ENCODE measurements around the gene ARF1. TPM values are rescaled to one million over a fixed set of nuclear protein-coding genes. Genes with fewer than 3 reads are reported as not detected.

ARF1 gene
- total RNA-seq, 1 donor from 2014 or later: 339 TPM

DNA sequence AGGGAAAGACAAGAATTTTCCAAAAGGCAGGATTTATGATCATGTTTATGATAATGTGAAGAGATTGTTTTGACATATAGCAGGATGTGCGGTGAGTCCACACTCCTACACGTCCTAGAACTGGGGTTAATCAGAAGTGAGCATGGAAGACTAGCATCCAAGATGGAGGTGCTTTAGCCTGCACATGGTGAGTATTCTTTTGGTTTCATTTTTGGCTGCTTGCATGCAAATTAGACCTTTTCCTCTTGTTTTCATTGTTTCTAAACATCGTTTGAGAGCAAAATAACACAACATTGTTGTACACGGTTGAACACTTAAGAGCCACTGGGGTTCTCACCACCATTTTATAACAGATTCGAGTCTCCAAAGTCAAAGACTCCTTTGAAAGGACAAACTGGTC, 42.7 kb downstream of the ARF1 start:
- Mint-ChIP-seq H3K4me3 (ENCODE audit: unreplicated experiment) (no peak overlapping the region), H3K36me3 (ENCODE audit: low read depth) (no peaks in the 10 kb centered on the region), H3K4me1 (ENCODE audit: low read depth) (peaks cover 7% of the 10 kb centered on the region), H3K27me3 (ENCODE audit: low read depth) (peaks cover 14% of the 10 kb centered on the region), H3K9me3 (ENCODE audit: low read depth) (no peaks in the 10 kb centered on the region), H3K27ac (ENCODE audit: unreplicated experiment) (no peak overlapping the region)
- TF ChIP-seq, protein P1, sequence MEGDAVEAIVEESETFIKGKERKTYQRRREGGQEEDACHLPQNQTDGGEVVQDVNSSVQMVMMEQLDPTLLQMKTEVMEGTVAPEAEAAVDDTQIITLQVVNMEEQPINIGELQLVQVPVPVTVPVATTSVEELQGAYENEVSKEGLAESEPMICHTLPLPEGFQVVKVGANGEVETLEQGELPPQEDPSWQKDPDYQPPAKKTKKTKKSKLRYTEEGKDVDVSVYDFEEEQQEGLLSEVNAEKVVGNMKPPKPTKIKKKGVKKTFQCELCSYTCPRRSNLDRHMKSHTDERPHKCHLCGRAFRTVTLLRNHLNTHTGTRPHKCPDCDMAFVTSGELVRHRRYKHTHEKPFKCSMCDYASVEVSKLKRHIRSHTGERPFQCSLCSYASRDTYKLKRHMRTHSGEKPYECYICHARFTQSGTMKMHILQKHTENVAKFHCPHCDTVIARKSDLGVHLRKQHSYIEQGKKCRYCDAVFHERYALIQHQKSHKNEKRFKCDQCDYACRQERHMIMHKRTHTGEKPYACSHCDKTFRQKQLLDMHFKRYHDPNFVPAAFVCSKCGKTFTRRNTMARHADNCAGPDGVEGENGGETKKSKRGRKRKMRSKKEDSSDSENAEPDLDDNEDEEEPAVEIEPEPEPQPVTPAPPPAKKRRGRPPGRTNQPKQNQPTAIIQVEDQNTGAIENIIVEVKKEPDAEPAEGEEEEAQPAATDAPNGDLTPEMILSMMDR (IDR thresholded peaks at IDR 0.05): no peak
- DNase-seq (ENCODE audit: low spot score): no peak

DNA sequence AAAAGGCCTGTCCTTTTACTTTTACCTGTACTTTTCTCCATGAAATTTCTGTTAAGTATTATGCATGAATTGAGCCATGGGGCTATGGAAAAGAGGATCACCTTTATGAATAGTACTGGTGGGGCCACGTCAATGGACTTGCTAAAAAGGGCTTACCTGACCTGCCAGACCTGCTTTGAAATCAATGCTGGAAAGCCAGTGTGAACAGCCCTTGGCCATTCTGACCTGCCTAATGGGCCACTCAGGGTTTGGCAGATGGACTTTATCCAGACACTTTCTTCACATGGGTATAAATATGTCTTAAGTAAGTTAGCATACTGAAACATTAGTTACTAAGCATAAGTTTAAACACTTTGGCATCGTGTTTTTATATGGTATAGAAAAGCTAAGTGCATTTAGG, 49.3 kb downstream of the ARF1 start:
- TF ChIP-seq, protein P1 (IDR thresholded peaks at IDR 0.05): no peak
- H3K4me3 Mint-ChIP-seq (ENCODE audit: unreplicated experiment): no peak overlapping the region
- H3K27me3 Mint-ChIP-seq (ENCODE audit: low read depth): peaks cover 23% of the 10 kb centered on the region
- no peak for DNase-seq (ENCODE audit: low spot score)
- no peaks in the 10 kb centered on the region for H3K9me3 Mint-ChIP-seq (ENCODE audit: low read depth)
- no peaks in the 10 kb centered on the region for H3K36me3 Mint-ChIP-seq (ENCODE audit: low read depth)
- no peak overlapping the region for H3K27ac Mint-ChIP-seq (ENCODE audit: unreplicated experiment)
- H3K4me1 Mint-ChIP-seq (ENCODE audit: low read depth): peaks cover 7% of the 10 kb centered on the region

- no peak overlapping the region for H3K27ac Mint-ChIP-seq (ENCODE audit: unreplicated experiment)
- H3K36me3 Mint-ChIP-seq (ENCODE audit: low read depth): no peaks in the 10 kb centered on the region
- TF ChIP-seq, protein P1 (IDR thresholded peaks at IDR 0.05): no peak
- peaks cover 20% of the 10 kb centered on the region for H3K27me3 Mint-ChIP-seq (ENCODE audit: low read depth)
- peaks cover 7% of the 10 kb centered on the region for H3K4me1 Mint-ChIP-seq (ENCODE audit: low read depth)
- H3K9me3 Mint-ChIP-seq (ENCODE audit: low read depth): no peaks in the 10 kb centered on the region
- no peak for DNase-seq (ENCODE audit: low spot score)
- no peak overlapping the region for H3K4me3 Mint-ChIP-seq (ENCODE audit: unreplicated experiment)
Measured at GRCh38 chr1:228134591-228134990, 52.1 kb downstream of the ARF1 start.

GRCh38 chr1:228136901-228137300, 54.4 kb downstream of the ARF1 start:
- H3K36me3 Mint-ChIP-seq (ENCODE audit: low read depth): no peaks in the 10 kb centered on the region
- no peaks in the 10 kb centered on the region for H3K9me3 Mint-ChIP-seq (ENCODE audit: low read depth)
- peaks cover 11% of the 10 kb centered on the region for H3K4me1 Mint-ChIP-seq (ENCODE audit: low read depth)
- no peak overlapping the region for H3K4me3 Mint-ChIP-seq (ENCODE audit: unreplicated experiment)
- H3K27ac Mint-ChIP-seq (ENCODE audit: unreplicated experiment): no peak overlapping the region
- TF ChIP-seq, protein P1 (IDR thresholded peaks at IDR 0.05): no peak
- DNase-seq (ENCODE audit: low spot score): no peak
- H3K27me3 Mint-ChIP-seq (ENCODE audit: low read depth): peaks cover 20% of the 10 kb centered on the region

DNA sequence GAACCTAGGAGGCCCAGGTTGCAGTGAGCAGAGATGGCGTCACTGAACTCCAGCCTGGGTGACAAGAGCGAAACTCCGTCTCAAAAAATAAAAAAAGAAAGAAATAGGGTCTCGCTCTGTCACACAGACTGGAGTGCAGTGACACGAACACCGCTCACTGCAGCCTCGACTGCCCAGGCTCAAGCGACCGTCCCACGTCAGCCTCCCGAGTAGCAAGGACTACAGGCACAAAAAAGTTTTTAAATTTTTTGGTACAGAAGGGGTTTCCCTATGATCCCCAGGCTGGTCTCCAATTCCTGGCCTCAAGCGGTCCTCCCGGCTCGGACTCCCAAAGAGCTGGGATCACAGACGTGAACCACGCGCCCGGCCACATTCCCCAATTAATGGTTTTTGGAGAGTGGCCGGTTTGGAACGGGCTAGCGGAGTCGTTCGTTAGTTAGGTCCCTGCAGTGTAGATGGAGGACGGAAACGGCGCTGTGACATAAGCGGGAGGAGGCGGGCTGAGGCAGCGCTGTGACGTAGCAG, 57.0 kb downstream of the ARF1 start:
- Mint-ChIP-seq H3K36me3 (ENCODE audit: low read depth) (no peaks in the 10 kb centered on the region), H3K27me3 (ENCODE audit: low read depth) (peaks cover 14% of the 10 kb centered on the region)
- TF ChIP-seq, protein P1 (IDR thresholded peaks at IDR 0.05): no peak

More for the DNA sequence above, 57.0 kb downstream of the ARF1 start:
- Mint-ChIP-seq H3K27ac (ENCODE audit: unreplicated experiment) (peak overlapping the region; percentile 93), H3K4me3 (ENCODE audit: unreplicated experiment) (peak overlapping the region; percentile 91), H3K9me3 (ENCODE audit: low read depth) (no peaks in the 10 kb centered on the region), H3K4me1 (ENCODE audit: low read depth) (peaks cover 32% of the 10 kb centered on the region)
- no peak for DNase-seq (ENCODE audit: low spot score)

Measured in chondrocyte (in vitro differentiated cells).